Heart right ventricle (tissue), 16 donors: Measurements from ENCODE around the gene SIK2. TPM values are rescaled to one million over a fixed set of nuclear protein-coding genes. Genes with fewer than 3 reads are reported as not detected.

Experiments used
- ATAC-seq, 8 donors: fragments of 200-7000 bp; cut with Tn5 transposase; one replicate each; pipeline ENCODE4 v1.9.1; 2020; ENCODE audit warnings: mild to moderate bottlenecking in 8 of 8, moderate library complexity in 8 of 8, moderate number of reproducible peaks in 1 of 8
- DNase-seq, 2 donors: peaks; one replicate each; pipeline ENCODE4 v3.0.0-alpha.2; 2020
- H3K27ac ChIP-seq, 10 donors: fragments of 200-600 bp; sonication (generic) in 2 of 10; one replicate each; pipeline versions ENCODE4 v1.5.0 to v1.8.0; 2020 to 2022; ENCODE audit warnings: mild to moderate bottlenecking in 3 of 10
- H3K27me3 ChIP-seq, 7 donors: fragments of 200-600 bp; one replicate each; pipeline ENCODE4 v1.8.0; 2021 to 2022; ENCODE audit warnings: mild to moderate bottlenecking in 2 of 7
- H3K36me3 ChIP-seq, 9 donors: fragments of 200-600 bp; sonication (generic) in 1 of 9; one replicate each; pipeline versions ENCODE4 v1.5.0 to v1.8.0; 2020 to 2022; ENCODE audit warnings: mild to moderate bottlenecking in 2 of 9
- H3K4me1 ChIP-seq, 9 donors: fragments of 200-600 bp; sonication (generic) in 1 of 9; one replicate each; pipeline versions ENCODE4 v1.5.0 to v1.8.0; 2020 to 2022; ENCODE audit warnings: mild to moderate bottlenecking in 4 of 9
- H3K4me3 ChIP-seq, 10 donors: fragments of 200-600 bp; sonication (generic) in 2 of 10; one replicate each; pipeline versions ENCODE4 v1.5.0 to v1.8.0; 2020 to 2022; ENCODE audit warnings: mild to moderate bottlenecking in 7 of 10, moderate library complexity in 2 of 10
- H3K9me3 ChIP-seq, 11 donors: fragments of 200-600 bp in 10 of 11; sonication (generic) in 2 of 11; one replicate each; pipeline versions ENCODE4 v1.5.0 to v1.8.0; 2013 to 2022; ENCODE audit warnings: mild to moderate bottlenecking in 2 of 11, control low read depth in 1 of 11, moderate library complexity in 1 of 11
- WGBS, 2 donors: extraction: QIAGEN DNeasy Blood & Tissue Kit; methylation state at CpG; one replicate each; pipeline ENCODE4 v1.1.7; 2013; ENCODE audit warnings: inconsistent platforms in 1 of 2; 5-methylcytosine and 5-hydroxymethylcytosine counted together
- intact Hi-C, 10 donors: fragments of 100-400 bp; cut with DNase I; formaldehyde crosslinking; loops; one replicate each; pipeline versions ENCODE4 v1.11.1 to v1.14.2; 2022
- polyA plus RNA-seq, 2 donors: library from polyadenylated mRNA; stranded (reverse); fragments of 200-250 nt; gene quantifications; one replicate each; pipeline ENCODE4 v1.2.3, GENCODE V29; 2013
- total RNA-seq, 10 donors: library from RNA; stranded (reverse); fragmentation: NEBNext Ultra II Directional in 3 of 10; extraction: Animal tissue kit (Norgen Biotek cat#: 25700) in 3 of 10; gene quantifications; one replicate each; pipeline versions ENCODE4 v1.2.1 to v1.2.4, GENCODE V29; 2021 to 2023
- TF ChIP-seq, protein P1 (sequence below), 9 donors: fragments of 200-600 bp; sonication (generic) in 2 of 9; IDR thresholded peaks; one replicate each; pipeline versions ENCODE4 v1.5.0 to v1.8.0; 2021 to 2022; ENCODE audit warnings: antibody characterized with exemption in 9 of 9, mild to moderate bottlenecking in 5 of 9, moderate library complexity in 1 of 9
- donor health status: Arrhythmogenic right ventricular cardiomyopathy.
- donor health status: ischemic (EF 13 %, LVEDD 7.1; RV severe dilation, severe dysfunction).
- donor health status: healthy with polysubstance abuse.
- donor health status: DM: no; HTN: yes; CAD: no.
- donor health status: DM: no; HTN: no; CAD: no.
- donor health status: ischemic (EF 25% LVEDD 6.9; RV normal size, moderate dysfunction).
- donor health status: ischemic (EF 25% LVEDD 5.7; RV mildly dilated, moderate dysfunction).
- donor health status: healthy.
- donor health status: DM: yes; HTN: yes; CAD: no.
- donor health status: Ischemic cardiomyopathy.
- donor health status: ischemic (EF 35%, LVEDD 5.7; RV mildly dilated, moderate dysfunction).
- donor health status: nonischemic (EF 11% LVEDD 7.7; RV severe dilation, severe dysfunction).
- donor health status: DM: yes; HTN: yes; CAD: no.
- donor health status: PGD.
- donor health status: ischemic (EF 29% LVEDD 5.4; RV normal size, mild dysfunction).
- donor health status: nonischemic (EF 23%, LVEDD 6.1; RV moderate dilation, normal function).

SIK2 gene
- total and polyA plus RNA-seq, 12 donors = 4.1 to 41.6 (median 28.8) TPM

GRCh38 chr11:111602865-111603610 is 789 bp downstream of the SIK2 start:
- H3K36me3 ChIP-seq = no peaks in the 10 kb centered on the region
- ATAC-seq (peak; percentile 18 to 52 (median 37)), DNase-seq (peak; percentile 41 to 52)
- H3K27me3 ChIP-seq = no peaks in the 10 kb centered on the region
- intact Hi-C loops = loop anchor here (1.0 to 10.0 kb wide), 11 partner anchors 102 to 239 kb away; partner anchors contain the start of gene PPP2R1B (in 1 of the 10)
- WGBS, 2 donors = 1% methylated on average over 38 to 44 of the region's 44 CpGs
- TF ChIP-seq, protein P1, sequence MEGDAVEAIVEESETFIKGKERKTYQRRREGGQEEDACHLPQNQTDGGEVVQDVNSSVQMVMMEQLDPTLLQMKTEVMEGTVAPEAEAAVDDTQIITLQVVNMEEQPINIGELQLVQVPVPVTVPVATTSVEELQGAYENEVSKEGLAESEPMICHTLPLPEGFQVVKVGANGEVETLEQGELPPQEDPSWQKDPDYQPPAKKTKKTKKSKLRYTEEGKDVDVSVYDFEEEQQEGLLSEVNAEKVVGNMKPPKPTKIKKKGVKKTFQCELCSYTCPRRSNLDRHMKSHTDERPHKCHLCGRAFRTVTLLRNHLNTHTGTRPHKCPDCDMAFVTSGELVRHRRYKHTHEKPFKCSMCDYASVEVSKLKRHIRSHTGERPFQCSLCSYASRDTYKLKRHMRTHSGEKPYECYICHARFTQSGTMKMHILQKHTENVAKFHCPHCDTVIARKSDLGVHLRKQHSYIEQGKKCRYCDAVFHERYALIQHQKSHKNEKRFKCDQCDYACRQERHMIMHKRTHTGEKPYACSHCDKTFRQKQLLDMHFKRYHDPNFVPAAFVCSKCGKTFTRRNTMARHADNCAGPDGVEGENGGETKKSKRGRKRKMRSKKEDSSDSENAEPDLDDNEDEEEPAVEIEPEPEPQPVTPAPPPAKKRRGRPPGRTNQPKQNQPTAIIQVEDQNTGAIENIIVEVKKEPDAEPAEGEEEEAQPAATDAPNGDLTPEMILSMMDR (IDR thresholded peaks at IDR 0.05) = no peak
- H3K27ac ChIP-seq = peak overlapping the region; percentile 88 to 99 (median 98)
- peaks cover 4 to 61% (median 47%) of the 10 kb centered on the region in 9 donors for H3K4me1 ChIP-seq
- H3K4me3 ChIP-seq = peak overlapping the region; percentile 58 to 98 (median 94)
- no peaks in the 10 kb centered on the region for H3K9me3 ChIP-seq

DNA sequence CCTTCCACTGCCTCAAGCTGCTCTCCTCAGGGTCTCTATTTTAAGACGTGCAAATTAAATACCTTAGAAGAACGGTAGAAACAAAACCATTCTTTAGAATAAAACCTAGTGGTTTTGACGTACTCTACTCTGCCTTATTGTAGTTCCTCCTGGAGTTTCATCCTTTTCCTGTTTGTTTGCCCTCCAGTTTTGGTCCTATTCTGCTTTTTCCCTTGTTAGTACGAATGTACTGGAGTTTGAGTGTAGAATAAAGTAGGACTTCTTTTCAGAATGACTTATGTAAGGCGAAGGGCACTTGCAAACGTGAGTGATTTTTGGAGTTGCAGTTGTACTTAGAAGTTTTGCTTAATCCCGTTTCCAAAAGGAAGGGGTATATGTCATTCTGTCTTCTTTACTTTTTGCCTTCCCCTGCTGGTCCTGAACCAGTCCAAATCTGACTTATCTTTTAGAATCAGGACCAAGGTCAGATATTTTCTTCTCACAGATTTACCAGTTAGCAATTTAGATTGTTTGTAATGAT is 1.4 kb downstream of the SIK2 start:
- TF ChIP-seq, protein P1 (IDR thresholded peaks at IDR 0.05) = no peak

GRCh38 chr11:111604392-111605009 is 2.3 kb downstream of the SIK2 start:
- DNase-seq (no peak), ATAC-seq (no peak)
- H3K27ac ChIP-seq = peak overlapping the region in 5 of 10 donors; percentile 98 to 99 (median 99)
- no peaks in the 10 kb centered on the region for H3K9me3 ChIP-seq
- no peaks in the 10 kb centered on the region for H3K27me3 ChIP-seq
- no peaks in the 10 kb centered on the region for H3K36me3 ChIP-seq
- 34 to 40% methylated on average over 9 of the region's 9 CpGs for WGBS, 2 donors
- TF ChIP-seq, protein P1 (IDR thresholded peaks at IDR 0.05) = peak; percentile 33 to 75 (median 63)
- H3K4me3 ChIP-seq = peak overlapping the region in 7 of 10 donors; percentile 84 to 98 (median 94)
- H3K4me1 ChIP-seq = peaks cover 4 to 60% (median 47%) of the 10 kb centered on the region in 9 donors
- intact Hi-C loops = loop anchor here in 8 of 10 donors (5.0 to 10.0 kb wide), 4 partner anchors 100 to 238 kb away; no protein-coding TSS in a partner anchor

More for the DNA sequence above, 1.4 kb downstream of the SIK2 start:
- intact Hi-C loops = loop anchor here (2.0 to 10.0 kb wide), 8 partner anchors 101 to 239 kb away; partner anchors contain the start of gene PPP2R1B (in 1 of the 10)
- no peaks in the 10 kb centered on the region for H3K27me3 ChIP-seq
- peaks cover 4 to 60% (median 47%) of the 10 kb centered on the region in 9 donors for H3K4me1 ChIP-seq
- H3K9me3 ChIP-seq = no peaks in the 10 kb centered on the region
- DNase-seq (no peak), ATAC-seq (no peak)
- no peaks in the 10 kb centered on the region for H3K36me3 ChIP-seq
- whole genome bisulfite sequencing, 2 donors = 7 to 12% methylated on average over 7 of the region's 7 CpGs
- peak overlapping the region; percentile 58 to 98 (median 94) for H3K4me3 ChIP-seq
- H3K27ac ChIP-seq = peak overlapping the region; percentile 88 to 99 (median 98)

DNA sequence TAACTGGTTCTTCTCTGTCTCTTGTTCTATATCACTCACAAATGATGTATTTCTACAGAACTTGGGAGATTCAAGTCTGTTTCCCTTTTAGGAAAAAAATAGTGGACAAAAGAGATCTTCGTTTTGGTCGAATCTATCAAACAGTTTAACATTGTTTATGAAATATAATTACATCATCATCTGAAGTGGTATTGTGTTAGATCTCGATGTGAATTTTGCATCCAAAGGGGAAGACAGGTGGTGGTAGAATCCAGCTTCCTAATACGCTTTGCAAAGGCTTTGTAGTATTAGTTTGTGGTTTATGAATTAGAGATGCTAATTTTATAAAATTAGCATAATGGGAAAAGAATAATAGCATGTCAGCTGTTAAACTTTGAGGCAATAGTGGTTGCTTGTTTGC is 3.4 kb downstream of the SIK2 start:
- ATAC-seq = no peak
- DNase-seq = no peak
- TF ChIP-seq, protein P1 (IDR thresholded peaks at IDR 0.05) = peak in 2 of 9 donors; percentile 17 to 20
- no peaks in the 10 kb centered on the region for H3K36me3 ChIP-seq
- H3K4me1 ChIP-seq = peaks cover 4 to 60% (median 47%) of the 10 kb centered on the region in 9 donors
- no peaks in the 10 kb centered on the region for H3K9me3 ChIP-seq
- H3K4me3 ChIP-seq = no peak overlapping the region
- no peaks in the 10 kb centered on the region for H3K27me3 ChIP-seq
- WGBS, 2 donors = 34 to 48% methylated on average over 4 of the region's 4 CpGs
- intact Hi-C loops = loop anchor here in 3 of 10 donors (10.0 kb wide), 2 partner anchors 99 to 129 kb away; no protein-coding TSS in a partner anchor
- peak overlapping the region in 2 of 10 donors; percentile 0 to 10 for H3K27ac ChIP-seq
